Activated naive CD8-positive, alpha-beta T cell treated with anti-CD3 and anti-CD28 coated beads, Interleukin-2, amount 10 ng/mL, durations not matched to agents 7 days and 5 days (primary cell): ENCODE results near the gene PPP1R1A. TPM values are rescaled to one million over a fixed set of nuclear protein-coding genes. Genes with fewer than 3 reads are reported as not detected.

Source experiments
- ATAC-seq: fragments of 150-1000 bp; cut with Tn5 transposase; one replicate; pipeline ENCODE4 v1.10.0; 2021; ENCODE audit warnings: low read depth, moderate library complexity
- POLR2A ChIA-PET: fragments of 350-600 bp; sonication (Branson Sonifier 250); formaldehyde crosslinking; loops from one replicate; lab custom pipeline; 2021; ENCODE audit warnings: antibody characterized with exemption; lab: Charles Lee
- DNase-seq: peaks from one replicate; pipeline ENCODE4 v3.0.0; 2021
- H3K27ac Mint-ChIP-seq: one replicate; pipeline ENCODE4 v1.8.0; 2022; ENCODE audit warnings: mild to moderate bottlenecking, mixed read lengths
- H3K27me3 Mint-ChIP-seq: one replicate; pipeline ENCODE4 v1.8.0; 2022; ENCODE audit warnings: mild to moderate bottlenecking, moderate library complexity, mixed read lengths
- H3K36me3 Mint-ChIP-seq: one replicate; pipeline ENCODE4 v1.8.0; 2021; ENCODE audit warnings: mild to moderate bottlenecking, mixed read lengths
- H3K4me1 Mint-ChIP-seq: one replicate; pipeline ENCODE4 v1.8.0; 2021; ENCODE audit warnings: mixed read lengths
- H3K4me3 Mint-ChIP-seq: one replicate; pipeline ENCODE4 v1.8.0; 2022; ENCODE audit warnings: mild to moderate bottlenecking, moderate library complexity, mixed read lengths
- H3K9me3 Mint-ChIP-seq: one replicate; pipeline ENCODE4 v1.8.0; 2021; ENCODE audit warnings: mixed read lengths
- total RNA-seq, 2 experiments: library from RNA; stranded (reverse); gene quantifications; one replicate each; pipeline ENCODE4 v1.2.3, GENCODE V29; 2021

PPP1R1A gene
- total RNA-seq, 2 experiments from 2014 or later, result not detected

GRCh38 chr12:54578778-54579177 is 9.7 kb downstream of the PPP1R1A start:
- Mint-ChIP-seq H3K4me1 (peaks cover 3% of the 10 kb centered on the region), H3K4me3 (no peak overlapping the region), H3K27ac (no peak overlapping the region), H3K36me3 (peaks cover 5% of the 10 kb centered on the region), H3K9me3 (no peaks in the 10 kb centered on the region), H3K27me3 (no peaks in the 10 kb centered on the region)
- POLR2A ChIA-PET, result no interaction called here
- DNase-seq, result no peak
- ATAC-seq, result no peak

GRCh38 chr12:54572881-54573280 is 15.6 kb downstream of the PPP1R1A start:
- H3K4me1 Mint-ChIP-seq, result no peaks in the 10 kb centered on the region
- DNase-seq (no peak), ATAC-seq (no peak)
- H3K27me3 Mint-ChIP-seq, result no peaks in the 10 kb centered on the region
- H3K9me3 Mint-ChIP-seq, result no peaks in the 10 kb centered on the region
- peaks cover 18% of the 10 kb centered on the region for H3K36me3 Mint-ChIP-seq
- POLR2A ChIA-PET, result interaction anchor here (0.5 kb wide), 1 partner anchor 1837 kb away, joined by 4 read pairs; no protein-coding TSS in a partner anchor
- no peak overlapping the region for H3K27ac Mint-ChIP-seq
- no peak overlapping the region for H3K4me3 Mint-ChIP-seq

GRCh38 chr12:54571193-54572188 is 17.0 kb downstream of the PPP1R1A start:
- H3K36me3 Mint-ChIP-seq, result peaks cover 19% of the 10 kb centered on the region
- H3K4me3 Mint-ChIP-seq, result no peak overlapping the region
- no peak overlapping the region for H3K27ac Mint-ChIP-seq
- no peak for DNase-seq
- H3K9me3 Mint-ChIP-seq, result no peaks in the 10 kb centered on the region
- H3K4me1 Mint-ChIP-seq, result no peaks in the 10 kb centered on the region
- ATAC-seq, result no peak
- no peaks in the 10 kb centered on the region for H3K27me3 Mint-ChIP-seq
- POLR2A ChIA-PET, result interaction anchor here (0.6 kb wide), 1 partner anchor 1253 kb away, joined by 3 read pairs; no protein-coding TSS in a partner anchor

- DNase-seq (no peak), ATAC-seq (no peak)
- Mint-ChIP-seq H3K27me3 (no peaks in the 10 kb centered on the region), H3K36me3 (peaks cover 18% of the 10 kb centered on the region), H3K4me1 (no peaks in the 10 kb centered on the region), H3K4me3 (no peak overlapping the region), H3K27ac (no peak overlapping the region), H3K9me3 (no peaks in the 10 kb centered on the region)
- POLR2A ChIA-PET, result no interaction called here
These were observed 18.4 kb downstream of the PPP1R1A start for GRCh38 chr12:54569995-54570528.

GRCh38 chr12:54569072-54569471 is 19.4 kb downstream of the PPP1R1A start:
- POLR2A ChIA-PET, result no interaction called here
- DNase-seq (no peak), ATAC-seq (no peak)
- peaks cover 16% of the 10 kb centered on the region for H3K36me3 Mint-ChIP-seq
- H3K27me3 Mint-ChIP-seq, result no peaks in the 10 kb centered on the region
- peaks cover 1% of the 10 kb centered on the region for H3K4me1 Mint-ChIP-seq
- H3K9me3 Mint-ChIP-seq, result no peaks in the 10 kb centered on the region
- no peak overlapping the region for H3K4me3 Mint-ChIP-seq
- no peak overlapping the region for H3K27ac Mint-ChIP-seq

GRCh38 chr12:54566792-54567191 is 21.7 kb downstream of the PPP1R1A start:
- Mint-ChIP-seq H3K9me3 (no peaks in the 10 kb centered on the region), H3K36me3 (peaks cover 10% of the 10 kb centered on the region), H3K4me3 (no peak overlapping the region), H3K4me1 (peaks cover 9% of the 10 kb centered on the region), H3K27ac (no peak overlapping the region), H3K27me3 (no peaks in the 10 kb centered on the region)
- DNase-seq, result no peak
- POLR2A ChIA-PET, result no interaction called here
- no peak for ATAC-seq

GRCh38 chr12:54565986-54566544 is 22.4 kb downstream of the PPP1R1A start:
- H3K27ac Mint-ChIP-seq, result no peak overlapping the region
- POLR2A ChIA-PET, result no interaction called here
- H3K9me3 Mint-ChIP-seq, result no peaks in the 10 kb centered on the region
- peaks cover 8% of the 10 kb centered on the region for H3K36me3 Mint-ChIP-seq
- peaks cover 17% of the 10 kb centered on the region for H3K4me1 Mint-ChIP-seq
- no peak for DNase-seq
- no peak overlapping the region for H3K4me3 Mint-ChIP-seq
- ATAC-seq, result no peak
- no peaks in the 10 kb centered on the region for H3K27me3 Mint-ChIP-seq

- Mint-ChIP-seq H3K9me3 (no peaks in the 10 kb centered on the region), H3K27me3 (no peaks in the 10 kb centered on the region), H3K36me3 (peaks cover 6% of the 10 kb centered on the region), H3K4me1 (peaks cover 21% of the 10 kb centered on the region), H3K27ac (no peak overlapping the region), H3K4me3 (no peak overlapping the region)
- POLR2A ChIA-PET, result interaction anchor here (0.5 kb wide), 1 partner anchor 46 kb away, joined by 3 read pairs; no protein-coding TSS in a partner anchor
- ATAC-seq (no peak), DNase-seq (no peak)
These were observed 23.0 kb downstream of the PPP1R1A start for GRCh38 chr12:54565310-54565985.

GRCh38 chr12:54564768-54565167 is 23.7 kb downstream of the PPP1R1A start:
- H3K27ac Mint-ChIP-seq, result no peak overlapping the region
- no peak overlapping the region for H3K4me3 Mint-ChIP-seq
- POLR2A ChIA-PET, result no interaction called here
- H3K27me3 Mint-ChIP-seq, result no peaks in the 10 kb centered on the region
- ATAC-seq (no peak), DNase-seq (no peak)
- H3K36me3 Mint-ChIP-seq, result peaks cover 7% of the 10 kb centered on the region
- peaks cover 28% of the 10 kb centered on the region for H3K4me1 Mint-ChIP-seq
- H3K9me3 Mint-ChIP-seq, result no peaks in the 10 kb centered on the region

- ATAC-seq (no peak), DNase-seq (no peak)
- POLR2A ChIA-PET, result interaction anchor here (0.6 kb wide), 1 partner anchor 29 kb away, joined by 3 read pairs; no protein-coding TSS in a partner anchor
- no peak overlapping the region for H3K4me3 Mint-ChIP-seq
- peak overlapping the region; percentile 7 for H3K27ac Mint-ChIP-seq
- no peaks in the 10 kb centered on the region for H3K27me3 Mint-ChIP-seq
- H3K4me1 Mint-ChIP-seq, result peaks cover 32% of the 10 kb centered on the region
- peaks cover 7% of the 10 kb centered on the region for H3K36me3 Mint-ChIP-seq
- no peaks in the 10 kb centered on the region for H3K9me3 Mint-ChIP-seq
These were observed 24.7 kb downstream of the PPP1R1A start for GRCh38 chr12:54563787-54564186.

GRCh38 chr12:54562750-54563356 is 25.6 kb downstream of the PPP1R1A start:
- H3K27ac Mint-ChIP-seq, result peak overlapping the region; percentile 91

GRCh38 chr12:54561164-54561563 is 27.3 kb downstream of the PPP1R1A start:
- Mint-ChIP-seq H3K27ac (peak overlapping the region; percentile 91), H3K4me3 (peak overlapping the region; percentile 86), H3K4me1 (peaks cover 32% of the 10 kb centered on the region), H3K9me3 (no peaks in the 10 kb centered on the region), H3K27me3 (no peaks in the 10 kb centered on the region), H3K36me3 (peaks cover 4% of the 10 kb centered on the region)
- DNase-seq, result peak; percentile 44
- ATAC-seq, result peak; percentile 38
- POLR2A ChIA-PET, result interaction anchor here (1.1 to 1.8 kb wide), 2 partner anchors 12 to 63 kb away, joined by 3 to 26 read pairs; partner anchors contain the start of gene PDE1B

More at GRCh38 chr12:54562750-54563356, 25.6 kb downstream of the PPP1R1A start:
- peaks cover 7% of the 10 kb centered on the region for H3K36me3 Mint-ChIP-seq
- H3K9me3 Mint-ChIP-seq, result no peaks in the 10 kb centered on the region
- peak overlapping the region; percentile 86 for H3K4me3 Mint-ChIP-seq
- H3K27me3 Mint-ChIP-seq, result no peaks in the 10 kb centered on the region
- POLR2A ChIA-PET, result no interaction called here
- DNase-seq, result no peak
- peaks cover 32% of the 10 kb centered on the region for H3K4me1 Mint-ChIP-seq
- no peak for ATAC-seq
